ENCODE results near the gene EMC7. TPM values are rescaled to one million over a fixed set of nuclear protein-coding genes. Genes with fewer than 3 reads are reported as not detected.
A peak's percentile ranks its signal among the peaks of the same experiment; 100 is the strongest.

EMC7 gene
- total and polyA plus RNA-seq, 2 experiments from 2014 or later: 18.3 to 55.1 TPM

GRCh38 chr15:34147371-34148140, 45.9 kb upstream of the EMC7 start:
- DNase-seq (ENCODE audit: low spot score) (no peak), ATAC-seq (no peak)
- Histone ChIP-seq H3F3A (replicated peaks; ENCODE audit: low read depth) (no peaks in the 10 kb centered on the region), H3K4me3 (no peak overlapping the region), H3K79me2 (replicated peaks; ENCODE audit: insufficient read depth) (no peaks in the 10 kb centered on the region), H4K20me1 (replicated peaks; ENCODE audit: insufficient read depth) (no peaks in the 10 kb centered on the region), H2AFZ (no peak overlapping the region), H3K27me3 (ENCODE audit: insufficient read depth) (no peaks in the 10 kb centered on the region), H3K4me2 (no peak overlapping the region), H3K36me3 (ENCODE audit: insufficient read depth) (peaks cover 12% of the 10 kb centered on the region; the same call in 1 of the 2 replicates), H3K27ac (ENCODE audit: low read depth) (0 out of 2 replicates have a peak overlapping the region, but pooled peaks have one; percentile 21), H3K9me2 (ENCODE audit: insufficient read depth) (no peaks in the 10 kb centered on the region), H3K4me1 (ENCODE audit: insufficient read depth) (no peaks in the 10 kb centered on the region)
- H3K27ac Mint-ChIP-seq: no peak overlapping the region
- H3K9me3 Mint-ChIP-seq: no peaks in the 10 kb centered on the region
- peaks cover 48% of the 10 kb centered on the region for H3K36me3 Mint-ChIP-seq (ENCODE audit: low read depth)
- TF ChIP-seq JUNB (IDR thresholded peaks at IDR 0.05; ENCODE audit: unreplicated experiment) (no peak), NANOG (IDR thresholded peaks at IDR 0.05; ENCODE audit: borderline replicate concordance) (no peak), EZH2 (IDR thresholded peaks at IDR 0.05; ENCODE audit: low read depth, unreplicated experiment) (no peak), ETS1 (IDR thresholded peaks at IDR 0.05) (no peak), ZNF331 (CRISPR knock-in tag; IDR thresholded peaks at IDR 0.05; ENCODE audit: low read depth) (no peak), POLR2AphosphoS5 (IDR thresholded peaks at IDR 0.05; ENCODE audit: low read depth) (no peak), STAT1 (IDR thresholded peaks at IDR 0.05; ENCODE audit: unreplicated experiment) (no peak), CTCF (conservative IDR thresholded peaks at IDR 0.05; ENCODE audit: low read depth in 2 of 2) (no peak), ZNF462 (CRISPR knock-in tag; IDR thresholded peaks at IDR 0.05) (no peak), EZH2phosphoT487 (IDR thresholded peaks at IDR 0.05; ENCODE audit: unreplicated experiment) (no peak), CREB1 (CRISPR knock-in tag; IDR thresholded peaks at IDR 0.05; ENCODE audit: low read depth) (no peak), ZNF114 (CRISPR knock-in tag; IDR thresholded peaks at IDR 0.05) (no peak)
- TF ChIP-seq, protein P1, sequence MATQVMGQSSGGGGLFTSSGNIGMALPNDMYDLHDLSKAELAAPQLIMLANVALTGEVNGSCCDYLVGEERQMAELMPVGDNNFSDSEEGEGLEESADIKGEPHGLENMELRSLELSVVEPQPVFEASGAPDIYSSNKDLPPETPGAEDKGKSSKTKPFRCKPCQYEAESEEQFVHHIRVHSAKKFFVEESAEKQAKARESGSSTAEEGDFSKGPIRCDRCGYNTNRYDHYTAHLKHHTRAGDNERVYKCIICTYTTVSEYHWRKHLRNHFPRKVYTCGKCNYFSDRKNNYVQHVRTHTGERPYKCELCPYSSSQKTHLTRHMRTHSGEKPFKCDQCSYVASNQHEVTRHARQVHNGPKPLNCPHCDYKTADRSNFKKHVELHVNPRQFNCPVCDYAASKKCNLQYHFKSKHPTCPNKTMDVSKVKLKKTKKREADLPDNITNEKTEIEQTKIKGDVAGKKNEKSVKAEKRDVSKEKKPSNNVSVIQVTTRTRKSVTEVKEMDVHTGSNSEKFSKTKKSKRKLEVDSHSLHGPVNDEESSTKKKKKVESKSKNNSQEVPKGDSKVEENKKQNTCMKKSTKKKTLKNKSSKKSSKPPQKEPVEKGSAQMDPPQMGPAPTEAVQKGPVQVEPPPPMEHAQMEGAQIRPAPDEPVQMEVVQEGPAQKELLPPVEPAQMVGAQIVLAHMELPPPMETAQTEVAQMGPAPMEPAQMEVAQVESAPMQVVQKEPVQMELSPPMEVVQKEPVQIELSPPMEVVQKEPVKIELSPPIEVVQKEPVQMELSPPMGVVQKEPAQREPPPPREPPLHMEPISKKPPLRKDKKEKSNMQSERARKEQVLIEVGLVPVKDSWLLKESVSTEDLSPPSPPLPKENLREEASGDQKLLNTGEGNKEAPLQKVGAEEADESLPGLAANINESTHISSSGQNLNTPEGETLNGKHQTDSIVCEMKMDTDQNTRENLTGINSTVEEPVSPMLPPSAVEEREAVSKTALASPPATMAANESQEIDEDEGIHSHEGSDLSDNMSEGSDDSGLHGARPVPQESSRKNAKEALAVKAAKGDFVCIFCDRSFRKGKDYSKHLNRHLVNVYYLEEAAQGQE (IDR thresholded peaks at IDR 0.05; ENCODE audit: unreplicated experiment): no peak
- no peaks in the 10 kb centered on the region for H3K4me1 Mint-ChIP-seq
- H3K4me3 Mint-ChIP-seq: no peak overlapping the region
- no peaks in the 10 kb centered on the region for H3K27me3 Mint-ChIP-seq (ENCODE audit: insufficient read depth, low read depth, poor library complexity)
